Ectodermal cell (in vitro differentiated cells): ENCODE data around the gene RGS16.
A peak's percentile ranks its signal among the peaks of the same experiment; 100 is the strongest.

Source experiments
- H3K27ac ChIP-seq: 2 replicates; pipeline ENCODE4 v1.7.0; 2013; ENCODE audit warnings: mild to moderate bottlenecking, low read depth, low read length; ENCODE audit not compliant: insufficient read depth, poor library complexity, severe bottlenecking
- H3K27me3 ChIP-seq: 2 replicates; pipeline ENCODE4 v1.7.0; 2013; ENCODE audit warnings: mild to moderate bottlenecking, low read length; ENCODE audit not compliant: insufficient read depth, control insufficient read depth, poor library complexity, severe bottlenecking
- H3K36me3 ChIP-seq: one replicate; pipeline ENCODE4 v1.7.0; 2013; ENCODE audit warnings: low read length; ENCODE audit not compliant: control insufficient read depth, insufficient read depth
- H3K4me1 ChIP-seq: one replicate; pipeline ENCODE4 v1.7.0; 2013; ENCODE audit warnings: low read length; ENCODE audit not compliant: control insufficient read depth, insufficient read depth
- H3K4me3 ChIP-seq: 2 replicates; pipeline ENCODE4 v1.7.0; 2013; ENCODE audit warnings: low read depth, low read length, control low read depth; ENCODE audit not compliant: insufficient read depth
- H3K9me3 ChIP-seq: 2 replicates; pipeline ENCODE4 v1.7.0; 2013; ENCODE audit warnings: mild to moderate bottlenecking, low read length, moderate library complexity; ENCODE audit not compliant: control insufficient read depth
- WGBS, 2 experiments: methylation state at CpG; one replicate each; pipeline ENCODE4 v1.1.7; 2013; ENCODE audit warnings: missing lambda C conversion rate in 2 of 2; 5-methylcytosine and 5-hydroxymethylcytosine counted together

Gene RGS16

DNA sequence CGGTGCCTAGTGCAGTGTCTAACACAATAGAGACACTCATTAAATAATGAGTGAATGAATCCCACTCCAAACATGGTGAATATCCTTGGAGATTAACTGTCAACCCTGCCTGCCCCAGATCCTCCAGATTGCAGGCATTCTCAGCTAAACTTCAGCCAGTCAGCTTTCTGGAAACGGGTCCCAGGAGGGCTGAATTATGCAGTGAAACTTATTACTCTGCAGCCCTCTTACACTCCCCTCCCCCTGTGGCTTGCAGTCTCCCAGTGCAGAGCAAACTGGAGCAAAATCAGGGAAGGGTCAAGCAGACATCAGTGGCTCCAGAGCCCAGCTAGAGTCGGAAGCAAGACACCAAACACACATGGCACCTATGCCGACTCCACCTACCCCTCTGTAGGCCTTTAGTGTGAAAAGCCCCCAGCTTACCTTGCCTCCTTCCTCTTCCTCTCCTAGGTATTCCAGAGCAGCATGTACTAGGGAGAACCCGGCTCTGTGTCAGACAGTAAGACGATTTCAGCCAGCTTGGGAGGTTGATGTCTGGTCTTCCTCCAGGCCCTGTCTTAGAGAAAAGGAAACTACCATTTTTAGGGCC is 6.5 kb upstream of the RGS16 start:
- H3K27ac ChIP-seq: no peak overlapping the region
- no peak overlapping the region for H3K4me3 ChIP-seq
- H3K27me3 ChIP-seq: peaks cover 8% of the 10 kb centered on the region
- peaks cover 31% of the 10 kb centered on the region for H3K4me1 ChIP-seq
- 90 to 91% methylated on average over 6 of the region's 6 CpGs for WGBS, 2 experiments
- no peaks in the 10 kb centered on the region for H3K9me3 ChIP-seq
- no peaks in the 10 kb centered on the region for H3K36me3 ChIP-seq

DNA sequence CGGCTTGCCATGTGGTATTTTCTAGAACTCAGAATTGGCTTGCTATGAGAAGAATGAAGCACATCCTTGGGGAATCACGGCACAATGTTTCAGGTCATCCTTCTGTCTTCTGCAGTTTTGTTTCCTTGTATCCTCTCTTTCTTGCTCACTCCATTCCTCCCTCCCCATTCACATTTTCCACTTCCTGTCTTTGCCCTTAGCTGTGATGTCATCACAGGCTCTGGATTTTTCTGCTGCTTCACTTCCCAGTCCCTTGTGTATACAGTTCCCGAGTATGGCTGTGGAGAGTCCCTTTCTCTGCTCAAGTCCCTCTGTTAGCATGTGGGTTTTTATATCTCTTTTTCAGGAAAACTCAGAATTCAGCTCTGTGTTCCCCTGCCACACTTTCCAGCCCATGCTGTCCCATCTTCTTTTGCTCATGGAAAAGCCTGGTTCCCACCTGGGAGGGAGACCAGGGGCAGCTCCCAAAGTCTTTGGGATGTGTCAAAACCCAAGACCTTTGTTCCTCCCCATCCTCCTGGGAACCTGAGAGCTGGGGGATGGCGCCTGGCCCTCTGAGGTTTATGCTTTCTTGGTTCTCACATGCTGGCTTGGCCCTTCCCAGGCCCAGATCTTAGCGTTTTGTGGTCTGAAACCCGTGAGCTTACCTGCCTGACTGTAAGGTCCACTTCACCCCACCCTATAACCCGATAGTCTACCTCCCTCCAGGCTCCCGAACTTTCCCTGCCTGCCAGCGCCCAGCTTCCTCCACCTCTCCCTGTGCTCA is 4.8 kb upstream of the RGS16 start:
- WGBS, 2 experiments: 88 to 90% methylated on average over 9 of the region's 9 CpGs
- Histone ChIP-seq H3K27me3 (peaks cover 20% of the 10 kb centered on the region), H3K4me1 (peaks cover 32% of the 10 kb centered on the region), H3K4me3 (no peak overlapping the region), H3K27ac (no peak overlapping the region), H3K36me3 (no peaks in the 10 kb centered on the region), H3K9me3 (no peaks in the 10 kb centered on the region)

GRCh38 chr1:182608236-182608635 is 4.0 kb upstream of the RGS16 start:
- H3K27me3 ChIP-seq: peaks cover 23% of the 10 kb centered on the region
- no peak overlapping the region for H3K27ac ChIP-seq
- 74 to 91% methylated on average over 1 of the region's 2 CpGs for WGBS, 2 experiments
- no peaks in the 10 kb centered on the region for H3K36me3 ChIP-seq
- peaks cover 38% of the 10 kb centered on the region for H3K4me1 ChIP-seq
- H3K4me3 ChIP-seq: no peak overlapping the region
- H3K9me3 ChIP-seq: no peaks in the 10 kb centered on the region

DNA sequence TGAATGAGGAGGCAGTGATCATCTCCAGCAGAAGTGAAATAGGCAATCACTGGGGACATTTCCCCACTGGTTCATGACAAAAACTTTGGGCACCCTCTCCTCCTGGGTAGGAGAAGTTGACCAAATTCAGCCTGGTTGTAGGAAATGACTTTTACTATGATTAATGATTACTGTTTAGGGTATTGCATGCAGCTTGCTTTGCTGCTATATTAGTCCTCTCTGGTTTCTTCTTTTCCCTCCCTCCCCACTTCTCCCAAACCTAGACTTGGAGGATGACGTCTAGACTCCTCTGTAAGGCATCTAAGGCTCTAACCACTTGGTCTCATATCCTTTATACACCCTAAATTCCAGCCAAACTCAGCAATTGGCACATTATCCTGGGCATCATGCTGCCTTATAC is 3.4 kb upstream of the RGS16 start:
- H3K4me1 ChIP-seq: peaks cover 37% of the 10 kb centered on the region
- no peak overlapping the region for H3K27ac ChIP-seq
- no peaks in the 10 kb centered on the region for H3K36me3 ChIP-seq
- no peak overlapping the region for H3K4me3 ChIP-seq
- H3K9me3 ChIP-seq: no peaks in the 10 kb centered on the region
- H3K27me3 ChIP-seq: peaks cover 27% of the 10 kb centered on the region
- 73 to 79% methylated on average over 1 of the region's 1 CpG for WGBS, 2 experiments

DNA sequence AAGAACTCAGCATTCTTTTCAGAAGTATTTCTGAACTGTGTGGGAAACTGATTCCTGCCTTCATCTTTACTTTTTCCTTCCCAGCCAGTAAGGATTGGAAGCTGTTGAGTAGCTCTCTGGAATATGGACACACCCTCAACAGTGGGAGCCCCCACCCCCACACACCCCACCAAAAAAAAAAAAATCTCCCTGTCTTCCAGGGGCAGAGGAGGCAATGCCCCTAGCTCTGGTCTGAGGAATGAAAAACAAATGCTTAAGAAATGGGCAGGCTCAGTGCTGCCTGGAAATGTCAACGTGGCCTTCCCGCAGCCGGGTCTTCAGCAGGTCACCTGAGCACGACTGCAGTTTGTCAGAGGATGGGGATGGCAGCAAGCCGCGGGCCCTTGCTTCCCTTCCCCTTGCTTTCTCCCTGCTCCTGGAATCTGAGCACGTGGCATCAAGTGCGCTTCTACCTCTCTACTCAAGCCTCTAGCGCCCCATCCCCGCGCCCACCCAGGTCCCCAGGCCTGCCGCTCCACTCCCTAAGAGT is 479 bp downstream of the RGS16 start:
- no peaks in the 10 kb centered on the region for H3K36me3 ChIP-seq
- peaks cover 21% of the 10 kb centered on the region for H3K4me1 ChIP-seq
- peak overlapping the region; percentile 31 for H3K4me3 ChIP-seq
- WGBS, 2 experiments: 33 to 35% methylated on average over 12 of the region's 12 CpGs
- H3K27me3 ChIP-seq: peaks cover 27% of the 10 kb centered on the region
- no peaks in the 10 kb centered on the region for H3K9me3 ChIP-seq
- H3K27ac ChIP-seq: no peak overlapping the region

GRCh38 chr1:182602935-182603645 is 1.1 kb downstream of the RGS16 start:
- H3K36me3 ChIP-seq: no peaks in the 10 kb centered on the region
- 89% methylated on average over 10 of the region's 10 CpGs for WGBS, 2 experiments
- H3K27ac ChIP-seq: no peak overlapping the region
- no peaks in the 10 kb centered on the region for H3K9me3 ChIP-seq
- peaks cover 27% of the 10 kb centered on the region for H3K27me3 ChIP-seq
- no peak overlapping the region for H3K4me3 ChIP-seq
- H3K4me1 ChIP-seq: peaks cover 21% of the 10 kb centered on the region

DNA sequence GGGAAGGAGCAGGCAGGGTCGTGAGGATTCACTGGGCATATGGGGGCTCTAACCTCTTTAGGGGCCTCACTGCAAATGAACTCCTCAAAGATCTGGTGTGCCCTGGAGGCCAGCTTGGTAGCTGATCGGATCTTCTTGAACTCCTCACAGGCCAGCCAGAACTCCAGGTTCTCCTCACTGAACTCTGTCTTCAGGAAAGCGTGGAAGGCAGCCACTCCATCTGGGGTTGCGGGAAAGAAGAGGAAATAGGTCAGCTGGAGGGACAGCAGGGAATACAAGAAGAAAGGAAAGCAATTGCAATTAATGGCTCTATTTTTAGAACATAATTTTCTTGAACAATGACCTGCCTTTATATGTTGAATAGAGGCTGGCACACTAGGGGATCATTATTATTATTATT is 2.3 kb downstream of the RGS16 start:
- no peak overlapping the region for H3K4me3 ChIP-seq
- peaks cover 16% of the 10 kb centered on the region for H3K4me1 ChIP-seq
- H3K36me3 ChIP-seq: no peaks in the 10 kb centered on the region
- WGBS, 2 experiments: 70 to 75% methylated on average over 4 of the region's 4 CpGs
- H3K9me3 ChIP-seq: no peaks in the 10 kb centered on the region
- no peak overlapping the region for H3K27ac ChIP-seq
- peaks cover 27% of the 10 kb centered on the region for H3K27me3 ChIP-seq

DNA sequence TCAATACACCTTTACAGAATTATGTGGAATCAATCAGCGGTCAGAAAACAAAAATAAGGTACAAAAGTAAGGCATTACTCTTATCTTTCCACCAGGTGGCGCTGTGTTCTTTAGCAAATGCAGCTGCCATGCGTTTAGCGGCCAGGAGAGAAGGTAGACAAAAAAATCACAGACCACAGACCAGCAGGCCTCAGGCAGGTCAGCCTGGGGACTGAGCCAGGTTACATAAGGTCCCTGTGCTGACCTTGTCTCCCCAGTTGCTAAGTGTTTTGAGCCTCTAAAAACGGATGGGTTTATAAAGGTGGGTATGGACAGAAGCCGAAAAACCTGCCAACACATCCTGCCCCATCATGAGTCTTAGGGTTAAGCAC is 2.8 kb downstream of the RGS16 start:
- H3K36me3 ChIP-seq: no peaks in the 10 kb centered on the region

GRCh38 chr1:182600745-182601415 is 3.3 kb downstream of the RGS16 start:
- WGBS, 2 experiments: 78 to 85% methylated on average over 5 of the region's 5 CpGs
- Histone ChIP-seq H3K4me3 (no peak overlapping the region), H3K9me3 (no peaks in the 10 kb centered on the region), H3K27me3 (peaks cover 27% of the 10 kb centered on the region), H3K27ac (no peak overlapping the region), H3K4me1 (peaks cover 11% of the 10 kb centered on the region), H3K36me3 (no peaks in the 10 kb centered on the region)

More for the DNA sequence above, 2.8 kb downstream of the RGS16 start:
- WGBS, 2 experiments: 27 to 28% methylated on average over 6 of the region's 6 CpGs
- peaks cover 11% of the 10 kb centered on the region for H3K4me1 ChIP-seq
- no peak overlapping the region for H3K4me3 ChIP-seq
- peaks cover 27% of the 10 kb centered on the region for H3K27me3 ChIP-seq
- H3K27ac ChIP-seq: no peak overlapping the region
- no peaks in the 10 kb centered on the region for H3K9me3 ChIP-seq
